NT2/D1 (cell line): ENCODE results near the gene OR9Q1.

Experiments used
- YY1 ChIP-seq: IDR thresholded peaks from 2 replicates; pipeline ENCODE4 v1.6.1; 2011; ENCODE audit not compliant: insufficient read length, insufficient read depth
- ZNF274 ChIP-seq: IDR thresholded peaks from 2 replicates; pipeline ENCODE4 v1.6.1; 2011; ENCODE audit warnings: mild to moderate bottlenecking, low read depth, low read length

- TF ChIP-seq ZNF274: no peak
- TF ChIP-seq YY1: no peak
These were observed 101.8 kb downstream of the OR9Q1 start, which contains the start of gene OR9I1 for GRCh38 chr11:58125469-58125868.
